BE2C (cell line): ENCODE results near the gene LDHAL6A.

Source experiments
- DNase-seq: peaks from one replicate; pipeline ENCODE4 v3.0.0-alpha.2; 2020
- H3K27me3 ChIP-seq: fragments of 250-450 bp; sonication (Bioruptor Pico); 2 replicates; pipeline ENCODE4 v1.5.1; 2020; ENCODE audit warnings: mild to moderate bottlenecking
- H3K36me3 ChIP-seq: fragments of 250-450 bp; sonication (Bioruptor Pico); 2 replicates; pipeline ENCODE4 v1.5.1; 2020; ENCODE audit warnings: mild to moderate bottlenecking
- H3K4me1 ChIP-seq: fragments of 250-450 bp; sonication (Bioruptor Pico); 2 replicates; pipeline ENCODE4 v1.5.1; 2020
- H3K4me3 ChIP-seq: 2 replicates; pipeline ENCODE4 v1.5.1; 2011; ENCODE audit warnings: low read depth, low read length
- H3K9me3 ChIP-seq: fragments of 250-450 bp; sonication (Bioruptor Pico); 2 replicates; pipeline ENCODE4 v1.5.1; 2020
- CTCF ChIP-seq: IDR thresholded peaks from 2 replicates; pipeline ENCODE4 v1.5.1; 2012; ENCODE audit warnings: mild to moderate bottlenecking, low read depth, low read length

LDHAL6A gene

GRCh38 chr11:18427240-18427639, 28.4 kb upstream of the LDHAL6A start:
- H3K4me3 ChIP-seq = no peak overlapping the region
- no peaks in the 10 kb centered on the region for H3K9me3 ChIP-seq
- TF ChIP-seq CTCF = no peak
- no peaks in the 10 kb centered on the region for H3K4me1 ChIP-seq
- no peaks in the 10 kb centered on the region for H3K36me3 ChIP-seq
- H3K27me3 ChIP-seq = no peaks in the 10 kb centered on the region
- no peak for DNase-seq

GRCh38 chr11:18429332-18429731, 26.3 kb upstream of the LDHAL6A start:
- Histone ChIP-seq H3K9me3 (no peaks in the 10 kb centered on the region), H3K27me3 (no peaks in the 10 kb centered on the region), H3K4me3 (no peak overlapping the region), H3K36me3 (no peaks in the 10 kb centered on the region), H3K4me1 (no peaks in the 10 kb centered on the region)
- DNase-seq = no peak
- no peak for TF ChIP-seq CTCF

- no peak for DNase-seq
- Histone ChIP-seq H3K4me1 (no peaks in the 10 kb centered on the region), H3K4me3 (no peak overlapping the region), H3K27me3 (no peaks in the 10 kb centered on the region), H3K36me3 (no peaks in the 10 kb centered on the region), H3K9me3 (no peaks in the 10 kb centered on the region)
- no peak for TF ChIP-seq CTCF
These were observed 17.0 kb upstream of the LDHAL6A start for GRCh38 chr11:18438691-18439090.

GRCh38 chr11:18449251-18449650, 6.4 kb upstream of the LDHAL6A start:
- no peak for TF ChIP-seq CTCF
- Histone ChIP-seq H3K4me3 (no peak overlapping the region), H3K27me3 (no peaks in the 10 kb centered on the region), H3K9me3 (no peaks in the 10 kb centered on the region), H3K4me1 (no peaks in the 10 kb centered on the region), H3K36me3 (no peaks in the 10 kb centered on the region)
- no peak for DNase-seq

GRCh38 chr11:18452927-18453326, 2.7 kb upstream of the LDHAL6A start:
- no peak overlapping the region for H3K4me3 ChIP-seq
- no peak for TF ChIP-seq CTCF

GRCh38 chr11:18457450-18457849, 1.8 kb downstream of the LDHAL6A start:
- H3K9me3 ChIP-seq = no peaks in the 10 kb centered on the region
- TF ChIP-seq CTCF = no peak
- no peaks in the 10 kb centered on the region for H3K4me1 ChIP-seq
- DNase-seq = no peak
- no peak overlapping the region for H3K4me3 ChIP-seq
- no peaks in the 10 kb centered on the region for H3K27me3 ChIP-seq
- H3K36me3 ChIP-seq = no peaks in the 10 kb centered on the region

More at GRCh38 chr11:18452927-18453326, 2.7 kb upstream of the LDHAL6A start:
- Histone ChIP-seq H3K9me3 (no peaks in the 10 kb centered on the region), H3K4me1 (no peaks in the 10 kb centered on the region), H3K36me3 (no peaks in the 10 kb centered on the region), H3K27me3 (no peaks in the 10 kb centered on the region)
- no peak for DNase-seq
